Endodermal cell (in vitro differentiated cells): ENCODE measurements around the gene OMA1. TPM values are rescaled to one million over a fixed set of nuclear protein-coding genes. Genes with fewer than 3 reads are reported as not detected.
A peak's percentile ranks its signal among the peaks of the same experiment; 100 is the strongest.

ENCODE experiments used
- DNase-seq: peaks from one replicate; pipeline ENCODE4 v3.0.0-alpha.2; 2017
- H3K27ac ChIP-seq: 2 replicates; pipeline ENCODE4 v1.5.1; 2013; ENCODE audit warnings: mild to moderate bottlenecking, low read depth, low read length, moderate library complexity
- H3K27me3 ChIP-seq: 2 replicates; pipeline ENCODE4 v1.6.1; 2013; ENCODE audit warnings: mild to moderate bottlenecking, low read length, moderate library complexity; ENCODE audit not compliant: insufficient read depth, control insufficient read depth, poor library complexity, severe bottlenecking
- H3K36me3 ChIP-seq: 2 replicates; pipeline ENCODE4 v1.7.0; 2013; ENCODE audit warnings: mild to moderate bottlenecking, low read length, moderate library complexity; ENCODE audit not compliant: control insufficient read depth, insufficient read depth
- H3K4me1 ChIP-seq: one replicate; pipeline ENCODE4 v1.7.0; 2013; ENCODE audit warnings: low read length; ENCODE audit not compliant: control insufficient read depth, insufficient read depth
- H3K4me3 ChIP-seq: 2 replicates; pipeline ENCODE4 v1.5.1; 2013; ENCODE audit warnings: mild to moderate bottlenecking, low read length, moderate library complexity
- H3K9ac ChIP-seq: 2 replicates; pipeline ENCODE4 v1.6.1; 2013; ENCODE audit warnings: mild to moderate bottlenecking, low read length, moderate library complexity; ENCODE audit not compliant: poor library complexity, severe bottlenecking; ENCODE audit errors: extremely low read depth
- H3K9me3 ChIP-seq: 2 replicates; pipeline ENCODE4 v1.6.1; 2013; ENCODE audit warnings: mild to moderate bottlenecking, low read length, moderate library complexity; ENCODE audit not compliant: control insufficient read depth
- H3K27ac Mint-ChIP-seq: 2 replicates; pipeline ENCODE4 v1.8.0; 2020; ENCODE audit warnings: mixed read lengths
- H3K27me3 Mint-ChIP-seq: 2 replicates; pipeline ENCODE4 v1.8.0; 2021; ENCODE audit warnings: mild to moderate bottlenecking, mixed read lengths; ENCODE audit not compliant: insufficient read depth
- H3K36me3 Mint-ChIP-seq: 2 replicates; pipeline ENCODE4 v1.8.0; 2020; ENCODE audit warnings: low read depth, mixed read lengths
- H3K4me1 Mint-ChIP-seq: 2 replicates; pipeline ENCODE4 v1.8.0; 2020; ENCODE audit warnings: mixed read lengths
- H3K4me3 Mint-ChIP-seq: 2 replicates; pipeline ENCODE4 v1.8.0; 2020; ENCODE audit warnings: mild to moderate bottlenecking, moderate library complexity, mixed read lengths
- H3K9me3 Mint-ChIP-seq: 2 replicates; pipeline ENCODE4 v1.8.0; 2020; ENCODE audit warnings: mild to moderate bottlenecking, mixed read lengths
- WGBS, 2 experiments: methylation state at CpG; one replicate each; pipeline versions ENCODE4 v1.1.5 to v1.1.7; 2013; ENCODE audit warnings: missing lambda C conversion rate in 2 of 2, mixed read lengths in 1 of 2; ENCODE audit not compliant: insufficient coverage in 1 of 2, insufficient read length in 1 of 2; 5-methylcytosine and 5-hydroxymethylcytosine counted together
- long read RNA-seq, 4 experiments: library from polyadenylated mRNA in 2 of 4; library from RNA in 1 of 4; library from capped mRNA in 1 of 4; stranded (forward) in 3 of 4; unstranded in 1 of 4; transcript quantifications; one replicate each; pipeline ENCODE4 v2.0.0, GENCODE V29; 2020 to 2021; ENCODE audit warnings: inconsistent platforms in 1 of 4
- polyA plus RNA-seq, 2 experiments: library from polyadenylated mRNA; stranded (reverse); fragments of 50-300 nt; gene quantifications; one replicate each; pipeline ENCODE4 v1.2.3, GENCODE V29; 2013
- total RNA-seq, 2 donors: library from RNA; stranded (reverse); fragmentation: NEBNext Ultra II Directional in 1 of 2; extraction: Animal tissue kit (Norgen Biotek cat#: 25700) in 1 of 2; gene quantifications; 2 replicates in 1 of 2; 3 replicates in 1 of 2; pipeline ENCODE4 v1.2.1, GENCODE V29; 2021
- TF ChIP-seq, protein P1 (sequence below): fragments of 200-600 bp; sonication (generic); conservative IDR thresholded peaks from 2 replicates; pipeline ENCODE4 v1.5.0; 2021; ENCODE audit warnings: antibody characterized with exemption, mild to moderate bottlenecking

The OMA1 gene
- 10 to 100 TPM; 13.0 to 18.4 TPM for total RNA-seq
- 10.7 TPM for polyA plus RNA-seq (2013, experiment 1 of 2)
- polyA plus RNA-seq (2013, experiment 2 of 2), result 12.9 TPM
- long read RNA-seq, experiment 1, partial matches to known transcripts, result 2 of 5 reads
- long read RNA-seq, experiment 1, other reads (novel, unspliced or antisense), result 3 of 5 reads
- long read RNA-seq, experiment 2, partial matches to known transcripts, result 1 of 22 reads
- long read RNA-seq, experiment 2, other reads (novel, unspliced or antisense), result 21 of 22 reads
- long read RNA-seq, experiment 3, partial matches to known transcripts, result 0 of 51 reads
- long read RNA-seq, experiment 3, other reads (novel, unspliced or antisense), result 51 of 51 reads
- long read RNA-seq, experiment 4, partial matches to known transcripts, result 2 of 37 reads
- long read RNA-seq, experiment 4, other reads (novel, unspliced or antisense), result 35 of 37 reads

DNA sequence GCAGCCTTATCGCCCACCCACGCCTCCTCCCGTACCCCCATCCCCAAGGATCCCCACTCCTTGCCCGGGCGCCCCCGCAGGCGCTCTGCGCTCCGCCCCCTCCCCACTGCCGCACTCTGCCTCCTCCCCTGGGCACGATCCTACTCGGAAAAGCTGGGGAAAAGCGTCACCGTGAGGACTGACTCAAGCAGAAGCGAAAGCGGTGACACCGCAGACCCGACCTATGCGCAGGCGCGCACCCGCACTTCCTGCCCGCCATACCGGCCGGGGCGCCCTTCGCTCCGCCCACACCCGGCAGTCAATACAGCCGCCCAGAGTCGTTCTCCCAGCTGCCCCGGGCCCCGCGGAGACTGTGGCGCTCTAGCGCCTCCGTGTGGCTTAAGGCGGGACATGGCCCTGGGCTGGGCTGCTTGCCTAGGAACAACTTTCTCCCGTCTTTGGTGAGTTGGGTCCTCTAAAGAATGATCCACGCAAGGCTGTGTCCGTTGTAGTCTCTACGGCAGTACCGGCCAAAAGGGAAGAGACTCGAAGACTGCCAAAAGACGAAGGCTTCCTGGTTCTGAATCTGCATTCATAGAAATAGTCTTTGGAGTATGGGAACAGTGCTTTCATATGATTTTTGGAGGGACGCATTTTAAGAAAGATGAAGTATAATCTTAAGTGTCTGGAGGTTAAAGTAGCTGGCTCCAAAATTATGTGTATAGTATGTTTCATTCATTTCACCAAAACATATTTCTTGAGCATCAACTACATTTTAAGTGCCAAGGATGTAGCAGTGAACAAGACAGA, at the start of gene OMA1:
TSS of gene OMA1 (minus strand) at position 207 of the 789 bp plus-strand sequence. CDS start 7,432 bp downstream, outside the sequence.
- H3K27ac ChIP-seq, result peak within 1 kb of the TSS; percentile 83
- WGBS, 2 experiments, result 3 to 6% methylated on average over 31 to 45 of the region's 46 CpGs
- Mint-ChIP-seq H3K4me1 (peaks cover 38% of the 10 kb centered on the region), H3K27ac (peak within 1 kb of the TSS; percentile 95), H3K9me3 (no peaks in the 10 kb centered on the region), H3K4me3 (peak within 1 kb of the TSS; percentile 82), H3K27me3 (no peaks in the 10 kb centered on the region), H3K36me3 (no peaks in the 10 kb centered on the region)
- no peaks in the 10 kb centered on the region for H3K27me3 ChIP-seq
- H3K9me3 ChIP-seq, result no peaks in the 10 kb centered on the region
- DNase-seq, result peak; percentile 99
- TF ChIP-seq, protein P1, sequence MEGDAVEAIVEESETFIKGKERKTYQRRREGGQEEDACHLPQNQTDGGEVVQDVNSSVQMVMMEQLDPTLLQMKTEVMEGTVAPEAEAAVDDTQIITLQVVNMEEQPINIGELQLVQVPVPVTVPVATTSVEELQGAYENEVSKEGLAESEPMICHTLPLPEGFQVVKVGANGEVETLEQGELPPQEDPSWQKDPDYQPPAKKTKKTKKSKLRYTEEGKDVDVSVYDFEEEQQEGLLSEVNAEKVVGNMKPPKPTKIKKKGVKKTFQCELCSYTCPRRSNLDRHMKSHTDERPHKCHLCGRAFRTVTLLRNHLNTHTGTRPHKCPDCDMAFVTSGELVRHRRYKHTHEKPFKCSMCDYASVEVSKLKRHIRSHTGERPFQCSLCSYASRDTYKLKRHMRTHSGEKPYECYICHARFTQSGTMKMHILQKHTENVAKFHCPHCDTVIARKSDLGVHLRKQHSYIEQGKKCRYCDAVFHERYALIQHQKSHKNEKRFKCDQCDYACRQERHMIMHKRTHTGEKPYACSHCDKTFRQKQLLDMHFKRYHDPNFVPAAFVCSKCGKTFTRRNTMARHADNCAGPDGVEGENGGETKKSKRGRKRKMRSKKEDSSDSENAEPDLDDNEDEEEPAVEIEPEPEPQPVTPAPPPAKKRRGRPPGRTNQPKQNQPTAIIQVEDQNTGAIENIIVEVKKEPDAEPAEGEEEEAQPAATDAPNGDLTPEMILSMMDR, result peak; percentile 98
- H3K4me1 ChIP-seq, result peaks cover 7% of the 10 kb centered on the region
- no peaks in the 10 kb centered on the region for H3K36me3 ChIP-seq
- peak within 1 kb of the TSS; percentile 79 for H3K9ac ChIP-seq
- peak within 1 kb of the TSS; percentile 91 for H3K4me3 ChIP-seq

DNA sequence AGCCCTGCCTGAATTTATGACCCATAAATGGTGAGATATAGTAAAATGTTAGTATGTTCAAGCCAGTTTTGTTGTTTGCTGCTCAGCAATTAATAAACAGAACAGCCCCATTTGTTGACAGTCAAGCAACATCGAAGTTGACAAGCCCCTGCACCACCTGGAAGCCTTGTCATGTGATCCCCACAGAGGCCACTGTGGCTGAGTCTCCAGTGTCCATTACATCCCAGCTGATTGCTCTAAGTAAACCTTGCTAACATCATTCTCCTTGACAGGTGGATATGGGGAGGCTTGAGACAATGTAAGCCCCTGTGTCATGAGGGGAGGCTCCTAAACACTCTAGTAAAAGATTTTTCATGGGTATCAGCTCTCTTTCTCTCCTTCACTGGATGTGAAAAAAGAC, 48.0 kb upstream of the OMA1 start:
- DNase-seq, result no peak
- Mint-ChIP-seq H3K9me3 (peaks cover under 1% of the 10 kb centered on the region), H3K36me3 (no peaks in the 10 kb centered on the region), H3K27ac (no peak overlapping the region), H3K4me1 (no peaks in the 10 kb centered on the region), H3K4me3 (no peak overlapping the region), H3K27me3 (peaks cover 36% of the 10 kb centered on the region)
- TF ChIP-seq, protein P1, result no peak
- H3K4me1 ChIP-seq, result no peaks in the 10 kb centered on the region
- H3K27ac ChIP-seq, result no peak overlapping the region
- peaks cover 25% of the 10 kb centered on the region for H3K27me3 ChIP-seq
- no peaks in the 10 kb centered on the region for H3K36me3 ChIP-seq
- no peak overlapping the region for H3K9ac ChIP-seq
- no peak overlapping the region for H3K4me3 ChIP-seq
- 92 to 100% methylated on average over 1 of the region's 1 CpG for WGBS, 2 experiments
- H3K9me3 ChIP-seq, result no peaks in the 10 kb centered on the region

DNA sequence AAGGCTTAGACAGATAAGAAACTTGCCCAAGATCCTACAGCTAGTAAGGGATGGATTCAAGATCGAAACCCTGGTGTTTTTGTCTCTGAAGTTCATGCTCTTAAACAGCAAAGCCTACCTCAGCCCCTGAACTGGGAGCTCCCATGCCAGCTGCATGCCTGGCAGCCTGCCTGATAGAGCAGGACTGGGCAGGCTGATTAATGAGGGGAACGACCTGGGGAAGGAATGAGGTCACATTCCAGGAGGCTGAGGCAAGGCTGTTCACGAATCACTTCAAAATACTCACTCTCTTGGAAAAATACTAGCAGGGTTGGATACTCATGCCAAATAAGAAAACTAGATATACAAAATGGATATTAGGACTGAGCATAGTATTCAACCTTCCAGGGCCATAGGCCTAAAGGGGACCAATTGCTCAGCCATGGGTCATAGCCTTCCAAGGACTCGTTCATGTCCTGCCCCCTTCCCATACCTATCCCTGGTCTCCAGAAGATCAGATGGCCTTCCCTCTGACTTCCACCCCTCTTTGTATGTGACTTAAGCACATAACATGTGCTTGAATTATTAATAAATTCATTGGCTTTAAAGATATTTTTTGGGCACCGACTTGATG, 46.1 kb upstream of the OMA1 start:
- no peak overlapping the region for H3K27ac ChIP-seq
- no peaks in the 10 kb centered on the region for H3K9me3 ChIP-seq
- no peak for DNase-seq

More for the DNA sequence above, 46.1 kb upstream of the OMA1 start:
- Histone ChIP-seq H3K36me3 (no peaks in the 10 kb centered on the region), H3K27me3 (peaks cover 15% of the 10 kb centered on the region), H3K9ac (no peak overlapping the region), H3K4me1 (no peaks in the 10 kb centered on the region), H3K4me3 (no peak overlapping the region)
- Mint-ChIP-seq H3K4me1 (no peaks in the 10 kb centered on the region), H3K4me3 (no peak overlapping the region), H3K27ac (no peak overlapping the region), H3K27me3 (peaks cover 25% of the 10 kb centered on the region), H3K36me3 (no peaks in the 10 kb centered on the region), H3K9me3 (no peaks in the 10 kb centered on the region)
- TF ChIP-seq, protein P1, result no peak
- 40 to 88% methylated on average over 1 to 5 of the region's 5 CpGs for WGBS, 2 experiments
